Prostate gland (tissue), 2 donors: Measurements from ENCODE around the gene CLMP. TPM values are rescaled to one million over a fixed set of nuclear protein-coding genes. Genes with fewer than 3 reads are reported as not detected.

Experiments used
- DNase-seq: peaks from one replicate; pipeline ENCODE4 v3.0.0-alpha.2; 2019; ENCODE audit warnings: low spot score
- H3K27ac ChIP-seq, 2 donors: fragments of 200-600 bp; sonication (generic); 2 replicates each; pipeline ENCODE4 v1.5.1; 2017 to 2019
- H3K27me3 ChIP-seq: fragments of 200-600 bp; sonication (generic); replicated peaks from 2 replicates; pipeline ENCODE4 v1.5.1; 2019; ENCODE audit not compliant: insufficient read depth
- H3K36me3 ChIP-seq, 2 donors: fragments of 200-600 bp; sonication (generic); 1 replicate in 1 of 2; 2 replicates in 1 of 2; pipeline versions ENCODE4 v1.5.1 to v1.8.1; 2017 to 2019
- H3K4me1 ChIP-seq: fragments of 200-600 bp; sonication (generic); replicated peaks from 2 replicates; pipeline ENCODE4 v1.5.1; 2019
- H3K4me3 ChIP-seq, 2 donors: fragments of 200-600 bp; sonication (generic); 2 replicates each; pipeline ENCODE4 v1.5.1; 2017 to 2019
- H3K9me3 ChIP-seq: fragments of 200-600 bp; sonication (generic); 2 replicates; pipeline ENCODE4 v1.5.1; 2017
- POLR2A ChIP-seq: fragments of 450-650 bp; IDR thresholded peaks from one replicate; pipeline ENCODE4 v1.6.1; 2016; ENCODE audit warnings: antibody characterized with exemption, mild to moderate bottlenecking
- POLR2AphosphoS5 ChIP-seq: sonication (generic); formaldehyde crosslinking; IDR thresholded peaks from one replicate; pipeline ENCODE4 v1.6.1; 2017; ENCODE audit warnings: antibody characterized with exemption
- WGBS: methylation state at CpG from one replicate; pipeline ENCODE4 v1.1.5; 2018; 5-methylcytosine and 5-hydroxymethylcytosine counted together
- intact Hi-C: fragments of 100-400 bp; cut with DNase I; formaldehyde crosslinking; loops from one replicate; pipeline ENCODE4 v1.14.2; 2022
- total RNA-seq, 2 donors: library from RNA; depleted of rRNA; stranded (reverse); fragments of >200 nt; gene quantifications; one replicate each; pipeline ENCODE4 v1.1.0, GENCODE V29; 2016
- TF ChIP-seq, protein P1 (sequence below), 4 experiments: fragments of 200-600 bp in 2 of 4; fragments of 450-650 bp in 2 of 4; sonication (generic) in 2 of 4; IDR thresholded peaks; 1 replicate in 3 of 4; 2 replicates in 1 of 4; pipeline ENCODE4 v1.5.1; 2016 to 2019; ENCODE audit warnings: antibody characterized with exemption in 4 of 4, mild to moderate bottlenecking in 2 of 4, moderate library complexity in 2 of 4

CLMP gene
- total RNA-seq, 2 donors from 2014 or later = 5.0 to 10.7 TPM

DNA sequence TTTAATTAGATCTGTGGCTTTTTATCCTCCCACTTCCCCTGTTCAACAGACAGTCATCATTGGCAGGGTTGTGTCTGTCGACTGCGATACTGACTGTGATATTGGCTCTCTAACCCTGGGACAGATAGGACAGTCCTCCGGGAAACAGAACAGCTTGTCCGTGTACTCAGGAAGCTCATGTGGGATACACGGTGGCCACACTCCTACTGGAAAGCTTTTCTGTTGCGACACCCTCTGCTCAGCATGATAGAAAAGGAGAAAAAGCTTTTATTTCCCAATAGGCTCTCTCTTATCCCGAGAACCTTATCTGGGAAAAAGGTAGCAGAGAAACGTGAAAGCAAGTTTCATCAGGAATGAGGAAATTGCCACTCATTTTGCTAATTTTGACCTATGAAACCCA lies 72.7 kb downstream of the CLMP start:
- Histone ChIP-seq H3K4me3 (no peak overlapping the region), H3K27me3 (no peaks in the 10 kb centered on the region), H3K36me3 (no peaks in the 10 kb centered on the region), H3K4me1 (no peaks in the 10 kb centered on the region), H3K27ac (no peak overlapping the region), H3K9me3 (no peaks in the 10 kb centered on the region)
- TF ChIP-seq POLR2A (no peak), POLR2AphosphoS5 (no peak)
- TF ChIP-seq, protein P1, sequence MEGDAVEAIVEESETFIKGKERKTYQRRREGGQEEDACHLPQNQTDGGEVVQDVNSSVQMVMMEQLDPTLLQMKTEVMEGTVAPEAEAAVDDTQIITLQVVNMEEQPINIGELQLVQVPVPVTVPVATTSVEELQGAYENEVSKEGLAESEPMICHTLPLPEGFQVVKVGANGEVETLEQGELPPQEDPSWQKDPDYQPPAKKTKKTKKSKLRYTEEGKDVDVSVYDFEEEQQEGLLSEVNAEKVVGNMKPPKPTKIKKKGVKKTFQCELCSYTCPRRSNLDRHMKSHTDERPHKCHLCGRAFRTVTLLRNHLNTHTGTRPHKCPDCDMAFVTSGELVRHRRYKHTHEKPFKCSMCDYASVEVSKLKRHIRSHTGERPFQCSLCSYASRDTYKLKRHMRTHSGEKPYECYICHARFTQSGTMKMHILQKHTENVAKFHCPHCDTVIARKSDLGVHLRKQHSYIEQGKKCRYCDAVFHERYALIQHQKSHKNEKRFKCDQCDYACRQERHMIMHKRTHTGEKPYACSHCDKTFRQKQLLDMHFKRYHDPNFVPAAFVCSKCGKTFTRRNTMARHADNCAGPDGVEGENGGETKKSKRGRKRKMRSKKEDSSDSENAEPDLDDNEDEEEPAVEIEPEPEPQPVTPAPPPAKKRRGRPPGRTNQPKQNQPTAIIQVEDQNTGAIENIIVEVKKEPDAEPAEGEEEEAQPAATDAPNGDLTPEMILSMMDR (IDR thresholded peaks at IDR 0.05) = no peak
- 51% methylated on average over 8 of the region's 8 CpGs for WGBS
- DNase-seq = no peak
- intact Hi-C loops = no loop called here

DNA sequence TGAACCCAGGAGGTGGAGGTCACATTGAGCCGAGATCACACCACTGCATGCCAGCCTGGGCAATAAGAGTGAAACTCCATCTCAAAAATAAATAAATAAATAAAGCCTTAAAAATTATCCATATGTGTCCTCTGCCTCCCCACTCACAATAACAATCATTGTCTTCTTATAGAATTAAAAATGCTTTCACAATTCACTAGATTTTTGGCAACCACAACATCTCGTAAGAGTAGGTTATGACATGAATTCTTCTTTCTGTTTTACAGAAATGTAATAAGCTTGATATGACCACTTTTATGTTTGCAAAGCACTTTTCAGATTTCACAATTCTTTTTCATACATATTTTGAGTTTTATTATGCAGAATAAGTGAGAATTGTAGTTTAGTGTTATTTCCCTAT lies 78.6 kb downstream of the CLMP start:
- H3K27ac ChIP-seq = no peak overlapping the region
- no peaks in the 10 kb centered on the region for H3K36me3 ChIP-seq
- no peaks in the 10 kb centered on the region for H3K4me1 ChIP-seq
- WGBS = 96% methylated on average over 2 of the region's 2 CpGs
- no peaks in the 10 kb centered on the region for H3K27me3 ChIP-seq
- no peak for TF ChIP-seq POLR2AphosphoS5
- TF ChIP-seq POLR2A = no peak
- intact Hi-C loops = no loop called here
- no peaks in the 10 kb centered on the region for H3K9me3 ChIP-seq
- H3K4me3 ChIP-seq = no peak overlapping the region
- no peak for DNase-seq

DNA sequence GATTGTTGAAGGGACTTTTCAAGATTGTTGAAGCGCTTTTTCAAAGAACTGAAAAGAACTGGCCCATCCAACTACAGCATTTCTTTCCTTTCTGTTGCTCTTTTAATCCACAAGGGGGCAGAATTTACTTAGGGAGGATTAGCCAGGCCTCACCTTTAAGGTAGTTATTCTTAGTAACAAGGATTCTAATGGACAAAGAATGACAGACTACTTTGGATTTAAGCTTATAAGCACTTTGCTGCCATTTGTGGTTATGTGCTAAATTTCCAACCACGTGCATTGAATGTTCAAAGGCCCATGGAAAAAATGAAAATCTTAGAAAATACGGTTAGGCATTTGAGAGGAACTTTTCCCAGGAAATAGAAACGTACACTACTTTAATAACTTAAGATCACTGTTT lies 83.6 kb downstream of the CLMP start:
- Histone ChIP-seq H3K27ac (no peak overlapping the region), H3K4me3 (no peak overlapping the region), H3K9me3 (no peaks in the 10 kb centered on the region), H3K36me3 (no peaks in the 10 kb centered on the region), H3K27me3 (no peaks in the 10 kb centered on the region), H3K4me1 (no peaks in the 10 kb centered on the region)
- no peak for TF ChIP-seq POLR2A
- TF ChIP-seq, protein P1 (IDR thresholded peaks at IDR 0.05) = peak; percentile 23 to 73 (median 68)
- intact Hi-C loops = loop anchor here (5.0 kb wide), 1 partner anchor 136 kb away; no protein-coding TSS in a partner anchor
- 71% methylated on average over 4 of the region's 4 CpGs for WGBS
- no peak for DNase-seq

DNA sequence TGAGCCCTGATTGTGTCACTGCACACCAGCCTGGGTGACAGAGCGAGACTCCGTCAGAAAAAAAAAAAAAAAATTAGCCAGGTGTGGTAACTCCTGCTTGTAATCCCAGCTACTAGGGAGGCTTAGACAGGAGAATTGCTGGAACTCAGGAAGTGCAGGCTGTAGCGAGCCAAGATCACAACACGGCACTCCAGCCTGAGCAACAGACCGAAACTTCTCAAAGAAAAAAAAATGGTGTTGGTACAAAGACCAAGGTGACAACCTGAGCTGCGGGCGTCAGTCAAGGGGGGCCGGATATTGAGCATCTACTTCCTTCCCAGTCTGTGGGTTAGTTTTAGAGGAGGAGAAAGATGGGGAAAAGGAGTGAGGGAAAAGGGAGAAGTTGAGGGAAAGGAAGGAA lies 84.7 kb downstream of the CLMP start:
- Histone ChIP-seq H3K4me1 (no peaks in the 10 kb centered on the region), H3K27me3 (no peaks in the 10 kb centered on the region), H3K4me3 (no peak overlapping the region), H3K9me3 (no peaks in the 10 kb centered on the region), H3K36me3 (no peaks in the 10 kb centered on the region), H3K27ac (no peak overlapping the region)
- DNase-seq = no peak
- intact Hi-C loops = loop anchor here (5.0 kb wide), 1 partner anchor 137 kb away; no protein-coding TSS in a partner anchor
- WGBS = 71% methylated on average over 8 of the region's 8 CpGs
- no peak for TF ChIP-seq POLR2A
- TF ChIP-seq POLR2AphosphoS5 = no peak
- TF ChIP-seq, protein P1 (IDR thresholded peaks at IDR 0.05) = no peak

DNA sequence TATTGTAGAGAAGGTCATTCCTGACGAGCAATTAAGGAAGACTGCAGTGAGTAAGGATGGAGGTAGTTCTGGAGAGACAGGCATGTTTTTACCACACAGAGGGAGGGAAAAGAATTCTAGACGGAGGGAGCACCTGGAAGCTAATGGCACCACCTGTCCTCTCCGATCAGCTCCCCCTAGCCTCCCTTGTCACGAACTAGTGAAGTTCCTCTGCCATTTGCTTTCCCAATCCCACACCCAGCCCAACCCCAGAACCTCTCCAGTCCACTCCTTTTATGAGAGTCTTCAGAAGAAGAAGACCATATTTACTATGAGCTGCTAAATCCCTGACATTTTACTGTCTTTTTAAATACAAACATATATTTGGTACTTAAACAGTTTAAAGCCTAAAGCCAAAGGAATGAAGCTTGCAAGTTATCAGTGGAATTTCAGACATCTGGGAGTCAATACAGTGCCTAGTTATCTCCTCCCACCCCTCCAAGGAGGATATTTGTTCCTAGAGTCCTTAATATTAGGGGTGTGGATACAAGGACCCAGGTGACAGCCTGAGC lies 87.0 kb downstream of the CLMP start:
- no peak for DNase-seq
- no peak for TF ChIP-seq POLR2A
- TF ChIP-seq, protein P1 (IDR thresholded peaks at IDR 0.05) = no peak
- TF ChIP-seq POLR2AphosphoS5 = no peak
- H3K27ac ChIP-seq = no peak overlapping the region
- no peaks in the 10 kb centered on the region for H3K4me1 ChIP-seq
- WGBS = 80% methylated on average over 4 of the region's 4 CpGs
- no peaks in the 10 kb centered on the region for H3K27me3 ChIP-seq
- H3K4me3 ChIP-seq = no peak overlapping the region
- H3K9me3 ChIP-seq = no peaks in the 10 kb centered on the region
- no peaks in the 10 kb centered on the region for H3K36me3 ChIP-seq
- intact Hi-C loops = no loop called here
